Ishikawa (cell line): ENCODE data around the gene FHIT.

Source experiments
- CEBPB ChIP-seq: IDR thresholded peaks from 2 replicates; pipeline ENCODE4 v1.6.1; 2012
- CREB1 ChIP-seq: IDR thresholded peaks from 2 replicates; pipeline ENCODE4 v1.6.1; 2012; ENCODE audit warnings: low read depth
- EGR1 ChIP-seq: IDR thresholded peaks from 2 replicates; pipeline ENCODE4 v1.6.1; 2012
- TF ChIP-seq, protein P1 (sequence below): IDR thresholded peaks from 2 replicates; pipeline ENCODE4 v1.6.1; 2012; ENCODE audit warnings: low read depth, mild to moderate bottlenecking

DNA sequence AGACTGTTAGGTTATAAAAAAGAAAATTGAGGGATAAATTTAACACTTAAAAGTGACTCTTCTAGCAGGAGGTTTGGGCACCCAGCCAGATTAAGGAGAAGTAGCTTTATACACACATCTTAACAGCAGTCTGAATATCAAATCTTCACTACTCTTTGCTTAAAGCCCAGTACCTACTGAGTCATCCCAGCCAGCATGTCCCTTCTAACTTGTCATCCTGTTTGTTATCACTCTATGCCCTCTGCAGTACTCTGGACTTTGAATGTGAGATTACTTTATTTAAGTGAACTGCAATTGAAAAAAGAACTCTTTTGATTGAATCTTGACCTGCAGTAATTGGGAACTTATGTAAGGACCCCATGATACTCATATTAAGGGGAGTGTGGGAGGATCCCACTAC lies 77.6 kb downstream of the FHIT start:
- TF ChIP-seq EGR1 (no peak), CREB1 (no peak), CEBPB (no peak)
- TF ChIP-seq, protein P1, sequence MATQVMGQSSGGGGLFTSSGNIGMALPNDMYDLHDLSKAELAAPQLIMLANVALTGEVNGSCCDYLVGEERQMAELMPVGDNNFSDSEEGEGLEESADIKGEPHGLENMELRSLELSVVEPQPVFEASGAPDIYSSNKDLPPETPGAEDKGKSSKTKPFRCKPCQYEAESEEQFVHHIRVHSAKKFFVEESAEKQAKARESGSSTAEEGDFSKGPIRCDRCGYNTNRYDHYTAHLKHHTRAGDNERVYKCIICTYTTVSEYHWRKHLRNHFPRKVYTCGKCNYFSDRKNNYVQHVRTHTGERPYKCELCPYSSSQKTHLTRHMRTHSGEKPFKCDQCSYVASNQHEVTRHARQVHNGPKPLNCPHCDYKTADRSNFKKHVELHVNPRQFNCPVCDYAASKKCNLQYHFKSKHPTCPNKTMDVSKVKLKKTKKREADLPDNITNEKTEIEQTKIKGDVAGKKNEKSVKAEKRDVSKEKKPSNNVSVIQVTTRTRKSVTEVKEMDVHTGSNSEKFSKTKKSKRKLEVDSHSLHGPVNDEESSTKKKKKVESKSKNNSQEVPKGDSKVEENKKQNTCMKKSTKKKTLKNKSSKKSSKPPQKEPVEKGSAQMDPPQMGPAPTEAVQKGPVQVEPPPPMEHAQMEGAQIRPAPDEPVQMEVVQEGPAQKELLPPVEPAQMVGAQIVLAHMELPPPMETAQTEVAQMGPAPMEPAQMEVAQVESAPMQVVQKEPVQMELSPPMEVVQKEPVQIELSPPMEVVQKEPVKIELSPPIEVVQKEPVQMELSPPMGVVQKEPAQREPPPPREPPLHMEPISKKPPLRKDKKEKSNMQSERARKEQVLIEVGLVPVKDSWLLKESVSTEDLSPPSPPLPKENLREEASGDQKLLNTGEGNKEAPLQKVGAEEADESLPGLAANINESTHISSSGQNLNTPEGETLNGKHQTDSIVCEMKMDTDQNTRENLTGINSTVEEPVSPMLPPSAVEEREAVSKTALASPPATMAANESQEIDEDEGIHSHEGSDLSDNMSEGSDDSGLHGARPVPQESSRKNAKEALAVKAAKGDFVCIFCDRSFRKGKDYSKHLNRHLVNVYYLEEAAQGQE = no peak
